CD4-positive, alpha-beta T cell (primary cell): Measurements from ENCODE around the gene ALKBH5. TPM values are rescaled to one million over a fixed set of nuclear protein-coding genes. Genes with fewer than 3 reads are reported as not detected.

ENCODE experiments used
- ATAC-seq: fragments of 200-7000 bp; cut with Tn5 transposase; one replicate; pipeline ENCODE4 v1.10.0; 2022; ENCODE audit warnings: mild to moderate bottlenecking; ENCODE audit not compliant: poor library complexity
- CTCF ChIA-PET: fragments of 350-600 bp; sonication (Branson Sonifier 250); formaldehyde crosslinking; loops from one replicate; lab custom pipeline; 2021; ENCODE audit warnings: antibody characterized with exemption, inconsistent platforms; lab: Charles Lee
- POLR2A ChIA-PET: fragments of 350-600 bp; sonication (Branson Sonifier 250); formaldehyde crosslinking; loops from one replicate; lab custom pipeline; 2021; ENCODE audit warnings: antibody characterized with exemption, inconsistent platforms; lab: Charles Lee
- DNase-seq, 14 experiments: peaks; one replicate each; pipeline ENCODE4 v3.0.0-alpha.2; 2013 to 2020; ENCODE audit warnings: mixed read lengths in 2 of 14
- H3K27ac ChIP-seq, 2 donors: one replicate each; pipeline versions ENCODE4 v1.5.1 to v1.7.0; 2013; ENCODE audit warnings: low read length in 2 of 2, low read depth in 1 of 2, mild to moderate bottlenecking in 1 of 2
- H3K27me3 ChIP-seq, 2 experiments: 1 replicate in 1 of 2; 2 replicates in 1 of 2; pipeline versions ENCODE4 v1.6.1 to v1.7.0; 2013; ENCODE audit warnings: low read length in 2 of 2, control low read depth in 1 of 2, mild to moderate bottlenecking in 1 of 2, moderate library complexity in 1 of 2; ENCODE audit not compliant: insufficient read depth in 2 of 2, control insufficient read depth in 1 of 2
- H3K36me3 ChIP-seq: one replicate; pipeline ENCODE4 v1.6.1; 2013; ENCODE audit warnings: low read length, control low read depth; ENCODE audit not compliant: insufficient read depth
- H3K4me1 ChIP-seq: one replicate; pipeline ENCODE4 v1.6.1; 2013; ENCODE audit warnings: low read length, control low read depth; ENCODE audit not compliant: insufficient read depth
- H3K4me3 ChIP-seq: one replicate; pipeline ENCODE4 v1.5.1; 2013; ENCODE audit warnings: mild to moderate bottlenecking, low read length, moderate library complexity
- H3K9me3 ChIP-seq, 2 experiments: 1 replicate in 1 of 2; 2 replicates in 1 of 2; pipeline versions ENCODE4 v1.6.1 to v1.7.0; 2013; ENCODE audit warnings: low read length in 2 of 2, mild to moderate bottlenecking in 2 of 2, control low read depth in 1 of 2, moderate library complexity in 1 of 2; ENCODE audit not compliant: control insufficient read depth in 1 of 2, insufficient read depth in 1 of 2
- H3K27ac Mint-ChIP-seq: one replicate; pipeline ENCODE4 v1.8.0; 2020; ENCODE audit warnings: mixed read lengths
- H3K27me3 Mint-ChIP-seq: one replicate; pipeline ENCODE4 v1.8.0; 2021; ENCODE audit warnings: mixed read lengths
- H3K36me3 Mint-ChIP-seq: one replicate; pipeline ENCODE4 v1.8.0; 2021; ENCODE audit warnings: low read depth, mixed read lengths
- H3K4me1 Mint-ChIP-seq: one replicate; pipeline ENCODE4 v1.8.0; 2021; ENCODE audit warnings: low read depth, mixed read lengths
- H3K4me3 Mint-ChIP-seq: one replicate; pipeline ENCODE4 v1.8.0; 2020; ENCODE audit warnings: mild to moderate bottlenecking, mixed read lengths
- H3K9me3 Mint-ChIP-seq: one replicate; pipeline ENCODE4 v1.8.0; 2020; ENCODE audit warnings: mixed read lengths
- intact Hi-C, 2 experiments: fragments of 100-400 bp; cut with DNase I in 1 of 2; cut with micrococcal nuclease in 1 of 2; formaldehyde crosslinking; loops; one replicate each; pipeline versions ENCODE4 v1.15.1 to v1.9.0; 2023 to 2025; cut with DNase I, micrococcal nuclease
- total RNA-seq, 174 experiments: library from RNA in 2 of 174; stranded (reverse) in 2 of 174; gene quantifications; one replicate each; pipeline ENCODE4 v1.2.3 and lab custom pipeline; 2021 to 2026
- TF ChIP-seq, protein P1 (sequence below): fragments of 200-600 bp; IDR thresholded peaks from one replicate; pipeline ENCODE4 v1.8.0; 2022; ENCODE audit warnings: antibody characterized with exemption, mild to moderate bottlenecking

The ALKBH5 gene
- total RNA-seq, 2 experiments from 2014 or later: 117 to 119 TPM

DNA sequence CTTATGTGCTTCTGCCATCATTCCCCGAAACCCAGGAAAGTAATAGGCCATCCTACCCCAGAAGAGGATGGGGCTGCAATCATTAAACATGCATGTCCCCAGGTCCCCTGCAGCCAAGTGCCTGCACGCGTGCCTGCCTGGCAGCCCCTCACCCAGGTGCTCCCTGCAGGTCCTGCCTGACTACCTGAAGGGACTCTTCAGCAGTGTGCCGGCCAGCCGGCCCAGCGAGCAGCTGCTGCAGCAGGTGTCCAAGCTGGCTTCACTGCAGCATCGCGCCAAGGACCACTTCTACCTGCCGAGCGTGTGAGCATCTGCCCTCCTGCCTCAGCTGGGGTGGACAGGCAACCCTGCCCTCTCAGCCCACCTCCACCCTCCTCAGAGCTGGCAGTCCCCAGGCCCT, 16.2 kb upstream of the ALKBH5 start:
- H3K4me3 ChIP-seq: no peak overlapping the region
- Mint-ChIP-seq H3K4me3 (no peak overlapping the region), H3K4me1 (no peaks in the 10 kb centered on the region), H3K27ac (no peak overlapping the region), H3K27me3 (no peaks in the 10 kb centered on the region), H3K36me3 (no peaks in the 10 kb centered on the region), H3K9me3 (no peaks in the 10 kb centered on the region)
- DNase-seq: no peak
- ATAC-seq: no peak
- H3K36me3 ChIP-seq: no peaks in the 10 kb centered on the region
- POLR2A ChIA-PET: no interaction called here
- no peaks in the 10 kb centered on the region for H3K27me3 ChIP-seq
- CTCF ChIA-PET: no interaction called here
- H3K9me3 ChIP-seq: peaks cover 0 to 10% of the 10 kb centered on the region in 2 experiments
- intact Hi-C loops: no loop called here
- H3K27ac ChIP-seq: no peak overlapping the region
- TF ChIP-seq, protein P1, sequence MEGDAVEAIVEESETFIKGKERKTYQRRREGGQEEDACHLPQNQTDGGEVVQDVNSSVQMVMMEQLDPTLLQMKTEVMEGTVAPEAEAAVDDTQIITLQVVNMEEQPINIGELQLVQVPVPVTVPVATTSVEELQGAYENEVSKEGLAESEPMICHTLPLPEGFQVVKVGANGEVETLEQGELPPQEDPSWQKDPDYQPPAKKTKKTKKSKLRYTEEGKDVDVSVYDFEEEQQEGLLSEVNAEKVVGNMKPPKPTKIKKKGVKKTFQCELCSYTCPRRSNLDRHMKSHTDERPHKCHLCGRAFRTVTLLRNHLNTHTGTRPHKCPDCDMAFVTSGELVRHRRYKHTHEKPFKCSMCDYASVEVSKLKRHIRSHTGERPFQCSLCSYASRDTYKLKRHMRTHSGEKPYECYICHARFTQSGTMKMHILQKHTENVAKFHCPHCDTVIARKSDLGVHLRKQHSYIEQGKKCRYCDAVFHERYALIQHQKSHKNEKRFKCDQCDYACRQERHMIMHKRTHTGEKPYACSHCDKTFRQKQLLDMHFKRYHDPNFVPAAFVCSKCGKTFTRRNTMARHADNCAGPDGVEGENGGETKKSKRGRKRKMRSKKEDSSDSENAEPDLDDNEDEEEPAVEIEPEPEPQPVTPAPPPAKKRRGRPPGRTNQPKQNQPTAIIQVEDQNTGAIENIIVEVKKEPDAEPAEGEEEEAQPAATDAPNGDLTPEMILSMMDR: no peak
- H3K4me1 ChIP-seq: no peaks in the 10 kb centered on the region

DNA sequence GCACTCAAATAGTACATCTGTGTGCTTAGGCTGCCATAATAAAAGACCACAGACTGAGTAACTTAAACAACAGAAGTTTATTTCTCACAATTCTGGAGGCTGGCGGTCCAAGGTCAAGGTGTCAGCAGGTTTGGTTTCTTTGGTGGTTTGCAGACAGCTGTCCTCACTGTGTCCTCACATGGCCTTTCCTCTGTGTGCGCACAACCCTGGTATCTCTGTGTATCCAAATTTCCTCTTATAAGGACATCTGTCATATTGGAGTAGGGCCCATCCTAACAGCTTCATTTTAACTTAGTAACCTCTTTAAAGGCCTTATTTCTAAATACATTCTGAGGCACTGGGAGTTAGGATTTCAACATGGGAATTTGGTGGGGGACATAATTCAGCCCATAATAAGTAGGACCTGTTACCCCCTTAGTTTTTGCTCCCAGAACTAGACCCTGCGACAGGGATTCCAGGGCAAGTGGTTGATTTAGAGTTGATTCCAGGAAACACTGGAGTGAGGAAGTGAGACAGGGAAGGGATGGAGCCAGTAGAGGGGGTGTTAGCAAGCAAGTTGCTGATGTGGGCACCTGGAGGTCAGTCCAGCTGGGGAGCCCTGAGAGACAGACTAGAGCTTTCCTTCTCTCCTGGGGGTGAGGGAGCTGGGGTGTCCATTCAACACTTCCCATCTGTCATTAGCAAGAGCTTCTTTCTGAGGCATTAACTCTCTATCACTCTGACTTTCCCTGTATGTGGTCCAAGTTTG, 10.9 kb upstream of the ALKBH5 start:
- TF ChIP-seq, protein P1: no peak
- no peak for ATAC-seq

GRCh38 chr17:18173740-18174139, 9.9 kb upstream of the ALKBH5 start:
- peak overlapping the region; percentile 42 for H3K27ac Mint-ChIP-seq
- H3K4me1 Mint-ChIP-seq: no peaks in the 10 kb centered on the region
- Histone ChIP-seq H3K36me3 (no peaks in the 10 kb centered on the region), H3K9me3 (no peaks in the 10 kb centered on the region), H3K4me3 (no peak overlapping the region), H3K4me1 (no peaks in the 10 kb centered on the region), H3K27me3 (no peaks in the 10 kb centered on the region), H3K27ac (no peak overlapping the region)
- intact Hi-C loops: no loop called here
- ATAC-seq (no peak), DNase-seq (no peak)
- H3K27me3 Mint-ChIP-seq: no peaks in the 10 kb centered on the region
- H3K36me3 Mint-ChIP-seq: no peaks in the 10 kb centered on the region
- CTCF ChIA-PET: no interaction called here
- TF ChIP-seq, protein P1: no peak
- POLR2A ChIA-PET: interaction anchor here (1.5 kb wide), 1 partner anchor 10 kb away, joined by 4 read pairs; the partner anchor contains the start of gene ALKBH5
- H3K9me3 Mint-ChIP-seq: no peaks in the 10 kb centered on the region
- no peak overlapping the region for H3K4me3 Mint-ChIP-seq

More for the DNA sequence above, 10.9 kb upstream of the ALKBH5 start:
- Mint-ChIP-seq H3K4me1 (no peaks in the 10 kb centered on the region), H3K27me3 (no peaks in the 10 kb centered on the region), H3K4me3 (no peak overlapping the region), H3K9me3 (no peaks in the 10 kb centered on the region), H3K36me3 (no peaks in the 10 kb centered on the region), H3K27ac (no peak overlapping the region)
- Histone ChIP-seq H3K36me3 (no peaks in the 10 kb centered on the region), H3K4me3 (no peak overlapping the region), H3K9me3 (peaks cover 0 to 1% of the 10 kb centered on the region in 2 experiments), H3K4me1 (no peaks in the 10 kb centered on the region), H3K27ac (no peak overlapping the region), H3K27me3 (no peaks in the 10 kb centered on the region)
- intact Hi-C loops: no loop called here
- POLR2A ChIA-PET: interaction anchor here (1.5 kb wide), 1 partner anchor 11 kb away, joined by 4 read pairs; the partner anchor contains the start of gene ALKBH5
- no peak for DNase-seq
- CTCF ChIA-PET: no interaction called here
